Brain pericyte (primary cell): ENCODE results near the gene DMXL2.

ENCODE experiments used
- DNase-seq: peaks from one replicate; pipeline ENCODE4 v3.0.0-alpha.2; 2012; ENCODE audit warnings: low read depth, low spot score

Gene DMXL2

DNA sequence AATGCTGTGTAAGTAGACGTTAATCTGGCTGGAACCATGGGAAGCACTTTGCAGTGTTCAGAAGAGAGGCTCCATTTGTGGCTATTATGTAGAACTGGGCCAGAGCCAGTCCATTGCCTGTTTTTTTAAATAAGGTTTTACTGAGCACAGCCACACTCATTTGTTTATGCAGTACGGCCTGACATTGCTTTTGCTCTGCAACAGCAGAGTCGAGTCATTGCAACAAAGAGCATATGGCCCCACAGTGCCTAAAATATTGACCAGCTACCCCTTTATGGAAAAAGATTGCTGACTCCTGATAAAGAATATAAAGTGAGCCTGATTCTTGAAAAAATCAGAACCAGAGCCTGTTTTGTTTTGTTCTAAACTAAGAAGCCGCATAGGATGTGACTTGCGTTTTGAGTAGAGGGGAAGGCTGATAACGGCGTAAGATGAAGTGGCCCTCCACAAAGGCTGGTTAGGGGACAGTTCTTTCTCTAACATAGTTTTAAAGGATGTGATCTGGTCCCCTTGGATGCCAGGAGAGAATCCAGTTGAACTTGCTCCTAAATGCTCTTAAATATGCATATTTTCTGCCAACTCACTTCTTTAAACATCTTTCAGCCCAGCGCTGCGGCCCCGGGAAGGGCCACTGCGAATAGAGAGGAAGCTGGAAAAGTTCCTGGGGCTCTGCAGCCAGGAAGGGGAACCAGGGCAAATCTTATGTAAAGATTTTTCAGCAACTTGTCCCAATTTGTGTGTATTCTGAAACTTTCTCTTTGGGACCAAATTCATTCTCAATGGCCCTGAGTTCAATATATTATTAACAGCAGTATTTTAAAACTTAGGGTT, 216.7 kb downstream of the DMXL2 start:
- DNase-seq = no peak

DNA sequence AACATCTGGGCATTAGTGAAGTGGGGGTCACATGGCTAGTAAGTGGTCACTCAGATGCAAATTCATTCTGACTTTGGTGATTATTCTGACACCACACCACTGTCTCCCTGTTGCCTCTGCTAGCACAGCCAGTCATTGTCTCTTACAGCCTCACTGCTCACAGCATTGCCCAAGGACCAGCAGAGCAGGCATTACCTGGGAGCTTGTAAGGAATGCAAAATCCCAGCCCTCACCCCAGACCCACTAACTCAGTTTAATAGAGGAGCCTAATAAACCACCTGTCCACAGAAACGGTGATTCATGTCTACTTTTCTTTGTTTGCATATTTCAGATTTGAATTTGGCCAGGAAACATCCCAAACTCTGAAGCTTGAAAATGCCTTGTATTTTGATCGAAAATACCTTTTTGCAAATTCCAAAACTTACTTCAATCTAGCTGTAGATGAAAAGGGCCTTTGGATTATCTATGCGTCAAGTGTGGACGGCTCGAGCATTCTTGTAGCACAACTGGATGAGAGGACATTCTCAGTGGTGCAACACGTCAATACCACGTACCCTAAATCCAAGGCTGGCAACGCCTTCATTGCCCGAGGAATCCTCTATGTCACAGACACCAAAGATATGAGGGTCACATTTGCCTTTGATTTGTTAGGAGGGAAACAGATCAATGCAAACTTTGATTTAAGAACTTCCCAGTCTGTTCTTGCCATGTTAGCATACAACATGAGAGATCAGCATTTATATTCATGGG, 218.4 kb downstream of the DMXL2 start:
- no peak for DNase-seq

GRCh38 chr15:51403072-51403878, 219.3 kb downstream of the DMXL2 start:
- DNase-seq = no peak

GRCh38 chr15:51401872-51402517, 220.6 kb downstream of the DMXL2 start:
- DNase-seq = no peak

DNA sequence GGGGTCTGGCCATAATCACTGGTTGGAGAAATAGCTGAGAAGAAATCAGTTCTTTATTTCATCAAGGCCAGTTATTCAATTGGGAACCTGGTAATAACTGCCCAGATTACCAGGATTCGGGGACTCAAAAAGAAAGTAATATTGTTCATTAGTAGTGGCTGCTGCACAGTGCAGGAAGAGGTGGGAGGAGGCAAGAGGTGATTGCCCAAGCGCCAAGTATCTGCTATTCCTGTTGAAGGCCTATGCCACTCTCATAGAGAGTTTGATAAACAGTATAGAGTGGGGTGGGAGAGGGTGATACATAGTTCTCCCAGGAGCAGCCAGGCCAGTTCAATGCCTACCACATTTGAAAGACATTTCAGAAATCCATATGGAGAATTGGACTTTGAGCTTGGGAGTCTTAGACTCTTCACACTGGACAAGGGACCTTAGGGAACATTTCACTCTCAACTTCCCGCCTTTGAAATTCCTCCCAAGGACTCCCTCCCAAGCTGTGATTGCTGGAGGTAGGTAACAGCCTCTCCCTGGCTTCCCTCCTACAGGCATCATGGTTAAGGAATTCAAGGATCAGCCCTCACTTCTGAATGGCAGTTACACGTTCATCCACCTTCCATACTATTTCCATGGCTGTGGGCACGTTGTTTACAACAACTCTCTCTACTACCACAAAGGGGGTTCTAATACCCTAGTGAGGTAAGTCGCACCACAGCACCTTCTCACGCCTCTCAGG, 221.4 kb downstream of the DMXL2 start:
- no peak for DNase-seq

- no peak for DNase-seq
These were observed 223.9 kb downstream of the DMXL2 start for GRCh38 chr15:51398626-51399025.
